Stomach (tissue), 9 donors: Measurements from ENCODE around the gene TAX1BP1. TPM values are rescaled to one million over a fixed set of nuclear protein-coding genes. Genes with fewer than 3 reads are reported as not detected.
A peak's percentile ranks its signal among the peaks of the same experiment; 100 is the strongest.

Experiments
- DNase-seq, 2 donors: peaks; one replicate each; pipeline versions ENCODE4 v3.0.0 to v3.0.0-alpha.2; 2013 to 2019
- H3K27ac ChIP-seq, 5 donors: fragments of 200-600 bp in 4 of 5; sonication (generic) in 4 of 5; one replicate each; pipeline ENCODE4 v1.5.1; 2013 to 2019; ENCODE audit warnings: mild to moderate bottlenecking in 1 of 5, moderate library complexity in 1 of 5
- H3K27me3 ChIP-seq, 3 donors: fragments of 200-600 bp; sonication (generic); one replicate each; pipeline ENCODE4 v1.5.1; 2017 to 2019; ENCODE audit warnings: mixed run types in 1 of 3
- H3K36me3 ChIP-seq, 4 donors: fragments of 200-600 bp; sonication (generic); 1 replicate in 3 of 4; 2 replicates in 1 of 4; pipeline ENCODE4 v1.5.1; 2016 to 2019
- H3K4me1 ChIP-seq, 4 donors: fragments of 200-600 bp; sonication (generic); one replicate each; pipeline ENCODE4 v1.5.1; 2016 to 2019
- H3K4me3 ChIP-seq, 4 donors: fragments of 200-600 bp; sonication (generic) in 3 of 4; one replicate each; pipeline ENCODE4 v1.5.1; 2016 to 2019; ENCODE audit warnings: mild to moderate bottlenecking in 1 of 4
- H3K9me3 ChIP-seq, 4 donors: fragments of 200-600 bp; sonication (generic); one replicate each; pipeline ENCODE4 v1.5.1; 2016 to 2019
- EP300 ChIP-seq: sonication (generic); formaldehyde crosslinking; IDR thresholded peaks from one replicate; pipeline ENCODE4 v1.6.1; 2017; ENCODE audit warnings: antibody characterized with exemption
- POLR2A ChIP-seq, 4 donors: fragments of 450-650 bp; IDR thresholded peaks; one replicate each; pipeline ENCODE4 v1.6.1; 2016; ENCODE audit warnings: antibody characterized with exemption in 4 of 4, control low read depth in 2 of 4, mild to moderate bottlenecking in 1 of 4, moderate library complexity in 1 of 4
- POLR2AphosphoS5 ChIP-seq, 3 donors: sonication (generic); formaldehyde crosslinking; IDR thresholded peaks; one replicate each; pipeline ENCODE4 v1.6.1; 2016; ENCODE audit warnings: antibody characterized with exemption in 3 of 3
- WGBS, 5 donors: extraction: QIAGEN DNeasy Blood & Tissue Kit in 3 of 5; methylation state at CpG; one replicate each; pipeline versions ENCODE4 v1.1.5 to v1.1.7; 2013 to 2018; 5-methylcytosine and 5-hydroxymethylcytosine counted together
- intact Hi-C: fragments of 100-400 bp; cut with DNase I; formaldehyde crosslinking; loops from one replicate; pipeline ENCODE4 v1.15.1; 2023; ENCODE audit warnings: low total_unique reads
- polyA plus RNA-seq, 3 donors: library from polyadenylated mRNA; stranded (reverse); fragments of 200-250 nt; gene quantifications; one replicate each; pipeline ENCODE4 v1.2.3, GENCODE V29; 2013
- total RNA-seq, 5 donors: library from RNA; depleted of rRNA; stranded (reverse); fragments of >200 nt; gene quantifications; one replicate each; pipeline versions ENCODE4 v1.1.0 to v1.2.3, GENCODE V29; 2014 to 2016
- TF ChIP-seq, protein P1 (sequence below), 7 experiments: fragments of 450-650 bp in 4 of 7; fragments of 200-600 bp in 3 of 7; sonication (generic) in 3 of 7; IDR thresholded peaks; one replicate each; pipeline ENCODE4 v1.5.1; 2016 to 2019; ENCODE audit warnings: antibody characterized with exemption in 7 of 7, control low read depth in 2 of 7, mild to moderate bottlenecking in 1 of 7
- donor health status: healthy with polysubstance abuse.
- donor health status: Bipolar disorder and iron deficiency.
- donor health status: healthy.

Gene TAX1BP1
- total and polyA plus RNA-seq, 8 donors: 43.4 to 199 (median 71.0) TPM

- no peak overlapping the region for H3K4me3 ChIP-seq
- H3K4me1 ChIP-seq: peaks cover 0 to 9% (median 3%) of the 10 kb centered on the region in 4 donors
- H3K36me3 ChIP-seq: no peaks in the 10 kb centered on the region
- WGBS, 5 donors: 68 to 86% (median 81%) methylated on average over 6 of the region's 6 CpGs
- intact Hi-C loops: no loop called here
- DNase-seq: no peak
- no peaks in the 10 kb centered on the region for H3K27me3 ChIP-seq
- H3K9me3 ChIP-seq: no peaks in the 10 kb centered on the region
- H3K27ac ChIP-seq: no peak overlapping the region
- TF ChIP-seq POLR2AphosphoS5 (IDR thresholded peaks at IDR 0.05) (no peak), POLR2A (IDR thresholded peaks at IDR 0.05) (no peak), EP300 (no peak)
- TF ChIP-seq, protein P1, sequence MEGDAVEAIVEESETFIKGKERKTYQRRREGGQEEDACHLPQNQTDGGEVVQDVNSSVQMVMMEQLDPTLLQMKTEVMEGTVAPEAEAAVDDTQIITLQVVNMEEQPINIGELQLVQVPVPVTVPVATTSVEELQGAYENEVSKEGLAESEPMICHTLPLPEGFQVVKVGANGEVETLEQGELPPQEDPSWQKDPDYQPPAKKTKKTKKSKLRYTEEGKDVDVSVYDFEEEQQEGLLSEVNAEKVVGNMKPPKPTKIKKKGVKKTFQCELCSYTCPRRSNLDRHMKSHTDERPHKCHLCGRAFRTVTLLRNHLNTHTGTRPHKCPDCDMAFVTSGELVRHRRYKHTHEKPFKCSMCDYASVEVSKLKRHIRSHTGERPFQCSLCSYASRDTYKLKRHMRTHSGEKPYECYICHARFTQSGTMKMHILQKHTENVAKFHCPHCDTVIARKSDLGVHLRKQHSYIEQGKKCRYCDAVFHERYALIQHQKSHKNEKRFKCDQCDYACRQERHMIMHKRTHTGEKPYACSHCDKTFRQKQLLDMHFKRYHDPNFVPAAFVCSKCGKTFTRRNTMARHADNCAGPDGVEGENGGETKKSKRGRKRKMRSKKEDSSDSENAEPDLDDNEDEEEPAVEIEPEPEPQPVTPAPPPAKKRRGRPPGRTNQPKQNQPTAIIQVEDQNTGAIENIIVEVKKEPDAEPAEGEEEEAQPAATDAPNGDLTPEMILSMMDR (IDR thresholded peaks at IDR 0.05): no peak
Measured at GRCh38 chr7:27727058-27727457, 12.9 kb upstream of the TAX1BP1 start.

GRCh38 chr7:27730112-27730511, 9.8 kb upstream of the TAX1BP1 start:
- no peak overlapping the region for H3K4me3 ChIP-seq
- H3K36me3 ChIP-seq: no peaks in the 10 kb centered on the region
- H3K27me3 ChIP-seq: no peaks in the 10 kb centered on the region
- intact Hi-C loops: no loop called here
- no peaks in the 10 kb centered on the region for H3K9me3 ChIP-seq
- 41 to 57% (median 51%) methylated on average over 6 of the region's 6 CpGs for WGBS, 5 donors
- TF ChIP-seq POLR2A (IDR thresholded peaks at IDR 0.05) (no peak), POLR2AphosphoS5 (IDR thresholded peaks at IDR 0.05) (no peak), EP300 (no peak)
- TF ChIP-seq, protein P1 (IDR thresholded peaks at IDR 0.05): no peak
- H3K27ac ChIP-seq: no peak overlapping the region
- DNase-seq: no peak
- H3K4me1 ChIP-seq: peaks cover 7 to 10% (median 8%) of the 10 kb centered on the region in 4 donors

- no peak overlapping the region for H3K4me3 ChIP-seq
- H3K9me3 ChIP-seq: no peaks in the 10 kb centered on the region
- 49 to 70% (median 65%) methylated on average over 2 of the region's 2 CpGs for WGBS, 5 donors
- DNase-seq: no peak
- intact Hi-C loops: no loop called here
- H3K27ac ChIP-seq: peak overlapping the region in 1 of 5 donors; percentile 50
- H3K4me1 ChIP-seq: peaks cover 26 to 31% (median 28%) of the 10 kb centered on the region in 4 donors
- TF ChIP-seq EP300 (no peak), POLR2AphosphoS5 (IDR thresholded peaks at IDR 0.05) (no peak), POLR2A (IDR thresholded peaks at IDR 0.05) (no peak)
- TF ChIP-seq, protein P1 (IDR thresholded peaks at IDR 0.05): no peak
- H3K27me3 ChIP-seq: no peaks in the 10 kb centered on the region
- H3K36me3 ChIP-seq: no peaks in the 10 kb centered on the region
Measured at GRCh38 chr7:27734583-27734982, 5.4 kb upstream of the TAX1BP1 start.

- WGBS, 5 donors: 29 to 47% (median 39%) methylated on average over 1 of the region's 1 CpG
- Histone ChIP-seq H3K36me3 (no peaks in the 10 kb centered on the region), H3K4me3 (no peak overlapping the region), H3K27me3 (no peaks in the 10 kb centered on the region), H3K4me1 (peaks cover 26 to 31% (median 28%) of the 10 kb centered on the region in 4 donors), H3K9me3 (no peaks in the 10 kb centered on the region), H3K27ac (peak overlapping the region in 1 of 5 donors; percentile 50)
- intact Hi-C loops: no loop called here
- no peak for TF ChIP-seq POLR2A (IDR thresholded peaks at IDR 0.05)
- TF ChIP-seq, protein P1 (IDR thresholded peaks at IDR 0.05): no peak
- TF ChIP-seq EP300: no peak
- TF ChIP-seq POLR2AphosphoS5 (IDR thresholded peaks at IDR 0.05): no peak
- no peak for DNase-seq
Measured at GRCh38 chr7:27735165-27735564, 4.8 kb upstream of the TAX1BP1 start.
